Measurements from ENCODE around the gene USP47.

USP47 gene

GRCh38 chr11:12006552-12007229, 164.9 kb downstream of the USP47 start:
- DNase-seq, result no peak

GRCh38 chr11:12007230-12007593, 165.4 kb downstream of the USP47 start:
- no peak for DNase-seq

- DNase-seq, result no peak
These were observed 166.3 kb downstream of the USP47 start, which contains the start of gene DKK3 for GRCh38 chr11:12007769-12008737. TSS of gene DKK3 (minus strand) at chr11:12008626. CDS start at chr11:12008582, 44 bp downstream.
